GM23338 (cell line): Measurements from ENCODE around the gene LPXN. TPM values are rescaled to one million over a fixed set of nuclear protein-coding genes. Genes with fewer than 3 reads are reported as not detected.
A peak's percentile ranks its signal among the peaks of the same experiment; 100 is the strongest.

ENCODE experiments used
- ATAC-seq: fragments of 200-7000 bp; cut with Tn5 transposase; 3 replicates; pipeline ENCODE4 v1.9.1; 2020
- DNase-seq: peaks from one replicate; pipeline ENCODE4 v3.0.0-alpha.2; 2015; ENCODE audit warnings: low spot score
- H2AFZ ChIP-seq: fragments of 200-600 bp; sonication (generic); 2 replicates; pipeline ENCODE4 v1.8.0; 2016; ENCODE audit warnings: antibody characterized with exemption, mild to moderate bottlenecking, moderate library complexity
- H3F3A ChIP-seq: fragments of 200-600 bp; sonication (generic); replicated peaks from 2 replicates; pipeline ENCODE4 v1.8.0; 2017; ENCODE audit warnings: antibody characterized with exemption, mixed run types, low read depth
- H3K27ac ChIP-seq: fragments of 200-600 bp; sonication (generic); 2 replicates; pipeline ENCODE4 v1.6.1; 2016; ENCODE audit warnings: low read depth
- H3K27me3 ChIP-seq: fragments of 200-600 bp; sonication (generic); 2 replicates; pipeline ENCODE4 v1.8.0; 2016; ENCODE audit warnings: mild to moderate bottlenecking, mixed run types, moderate library complexity; ENCODE audit not compliant: insufficient read depth
- H3K36me3 ChIP-seq: fragments of 200-600 bp; sonication (generic); 2 replicates; pipeline ENCODE4 v1.8.0; 2016; ENCODE audit warnings: mild to moderate bottlenecking; ENCODE audit not compliant: insufficient read depth
- H3K4me1 ChIP-seq: fragments of 200-600 bp; sonication (generic); 2 replicates; pipeline ENCODE4 v1.8.0; 2016; ENCODE audit warnings: mild to moderate bottlenecking, moderate library complexity; ENCODE audit not compliant: insufficient read depth
- H3K4me2 ChIP-seq: fragments of 200-600 bp; sonication (generic); 2 replicates; pipeline ENCODE4 v1.7.1; 2017; ENCODE audit warnings: mixed run types
- H3K4me3 ChIP-seq: fragments of 200-600 bp; sonication (generic); 2 replicates; pipeline ENCODE4 v1.6.1; 2016; ENCODE audit warnings: mixed run types
- H3K79me2 ChIP-seq: fragments of 200-600 bp; sonication (generic); replicated peaks from 2 replicates; pipeline ENCODE4 v1.8.0; 2017; ENCODE audit warnings: mild to moderate bottlenecking; ENCODE audit not compliant: insufficient read depth
- H3K9me2 ChIP-seq: fragments of 200-600 bp; sonication (generic); 2 replicates; pipeline ENCODE4 v1.8.0; 2017; ENCODE audit not compliant: insufficient read depth
- H4K20me1 ChIP-seq: fragments of 200-600 bp; sonication (generic); replicated peaks from 2 replicates; pipeline ENCODE4 v1.8.0; 2017; ENCODE audit warnings: mild to moderate bottlenecking; ENCODE audit not compliant: insufficient read depth
- H3K27ac Mint-ChIP-seq: 2 replicates; pipeline ENCODE4 v1.8.0; 2020; ENCODE audit warnings: inconsistent platforms, mild to moderate bottlenecking, moderate library complexity, mixed read lengths
- H3K27me3 Mint-ChIP-seq: 3 replicates; pipeline ENCODE4 v1.8.0; 2022; ENCODE audit warnings: low read depth, mild to moderate bottlenecking, moderate library complexity, mixed read lengths, inconsistent platforms; ENCODE audit not compliant: insufficient read depth, poor library complexity
- H3K36me3 Mint-ChIP-seq: 3 replicates; pipeline ENCODE4 v1.8.0; 2021; ENCODE audit warnings: low read depth, mild to moderate bottlenecking, inconsistent platforms, moderate library complexity, mixed read lengths
- H3K4me1 Mint-ChIP-seq: 3 replicates; pipeline ENCODE4 v1.8.0; 2020; ENCODE audit warnings: mild to moderate bottlenecking, inconsistent platforms, mixed read lengths
- H3K4me3 Mint-ChIP-seq: 3 replicates; pipeline ENCODE4 v1.8.0; 2021; ENCODE audit warnings: moderate library complexity, mild to moderate bottlenecking, inconsistent platforms, mixed read lengths
- H3K9me3 Mint-ChIP-seq: 3 replicates; pipeline ENCODE4 v1.8.0; 2020; ENCODE audit warnings: moderate library complexity, mild to moderate bottlenecking, inconsistent platforms, mixed read lengths
- CREB1 ChIP-seq: fragments of 250-450 bp; sonication (Bioruptor Pico); IDR thresholded peaks from 2 replicates; pipeline ENCODE4 v1.5.0; 2020; ENCODE audit warnings: low read depth, mild to moderate bottlenecking, moderate library complexity
- ETS1 ChIP-seq: IDR thresholded peaks from 2 replicates; pipeline ENCODE4 v1.6.1; 2016; ENCODE audit warnings: antibody characterized with exemption
- EZH2 ChIP-seq: fragments of 200-600 bp; sonication (generic); IDR thresholded peaks from one replicate; pipeline ENCODE4 v1.8.0; 2017; ENCODE audit warnings: antibody characterized with exemption, mild to moderate bottlenecking, low read depth; ENCODE audit not compliant: unreplicated experiment
- EZH2phosphoT487 ChIP-seq: fragments of 200-600 bp; sonication (generic); IDR thresholded peaks from one replicate; pipeline ENCODE4 v1.8.1; 2018; ENCODE audit warnings: antibody characterized with exemption; ENCODE audit not compliant: unreplicated experiment
- JUNB ChIP-seq: IDR thresholded peaks from one replicate; pipeline ENCODE4 v1.6.1; 2016; ENCODE audit warnings: antibody characterized with exemption; ENCODE audit not compliant: unreplicated experiment
- NANOG ChIP-seq: IDR thresholded peaks from 2 replicates; pipeline ENCODE4 v1.6.1; 2016; ENCODE audit warnings: antibody characterized with exemption, borderline replicate concordance
- POLR2AphosphoS5 ChIP-seq: IDR thresholded peaks from 2 replicates; pipeline ENCODE4 v1.6.1; 2016; ENCODE audit warnings: antibody characterized with exemption, low read depth
- REST ChIP-seq: IDR thresholded peaks from one replicate; pipeline ENCODE4 v1.6.1; 2018; ENCODE audit warnings: antibody characterized with exemption; ENCODE audit not compliant: unreplicated experiment
- STAT1 ChIP-seq: IDR thresholded peaks from one replicate; pipeline ENCODE4 v1.6.1; 2016; ENCODE audit warnings: antibody characterized with exemption; ENCODE audit not compliant: unreplicated experiment
- ZNF114 ChIP-seq: fragments of 250-450 bp; sonication (Bioruptor Pico); IDR thresholded peaks from 2 replicates; pipeline ENCODE4 v1.5.0; 2020; ENCODE audit warnings: mild to moderate bottlenecking, moderate library complexity
- ZNF331 ChIP-seq: fragments of 250-450 bp; sonication (Bioruptor Pico); IDR thresholded peaks from 2 replicates; pipeline ENCODE4 v1.5.0; 2020; ENCODE audit warnings: low read depth, mild to moderate bottlenecking, moderate library complexity
- ZNF462 ChIP-seq: fragments of 250-450 bp; sonication (Bioruptor Pico); IDR thresholded peaks from 2 replicates; pipeline ENCODE4 v1.5.0; 2020; ENCODE audit warnings: mild to moderate bottlenecking, moderate library complexity
- polyA plus RNA-seq: library from polyadenylated mRNA; unstranded; fragments of >200 nt; fragmentation: Nextera tagmentation; extraction: Ambion mirVana; gene quantifications from 2 replicates; pipeline ENCODE4 v1.2.1, GENCODE V29; 2016
- total RNA-seq: library from RNA; depleted of rRNA; stranded (reverse); fragments of >200 nt; shearing (Covaris generic); gene quantifications from 2 replicates; pipeline ENCODE4 v1.2.3, GENCODE V29; 2014
- TF ChIP-seq, protein P1 (sequence below), 2 experiments: fragments of 200-600 bp in 1 of 2; sonication (generic) in 1 of 2; conservative IDR thresholded peaks; 2 replicates each; pipeline versions ENCODE4 v1.5.1 to v1.6.1; 2016 to 2017; ENCODE audit warnings: antibody characterized with exemption in 2 of 2, low read depth in 2 of 2, mild to moderate bottlenecking in 2 of 2, moderate library complexity in 1 of 2

Gene LPXN
- total and polyA plus RNA-seq, 2 experiments from 2014 or later: 0.56 to 1.3 TPM

- Histone ChIP-seq H3K4me1 (no peaks in the 10 kb centered on the region), H3K4me2 (no peak overlapping the region), H3K27me3 (no peaks in the 10 kb centered on the region), H3K36me3 (no peaks in the 10 kb centered on the region), H3K27ac (no peak overlapping the region), H3K79me2 (peaks cover 99% of the 10 kb centered on the region), H3F3A (no peaks in the 10 kb centered on the region), H2AFZ (no peak overlapping the region), H4K20me1 (peaks cover 43% of the 10 kb centered on the region), H3K4me3 (no peak overlapping the region), H3K9me2 (no peaks in the 10 kb centered on the region)
- peak; percentile 79 for ATAC-seq
- peaks cover 1% of the 10 kb centered on the region for H3K27me3 Mint-ChIP-seq
- H3K4me3 Mint-ChIP-seq: no peak overlapping the region
- H3K36me3 Mint-ChIP-seq: peaks cover 7% of the 10 kb centered on the region; the same call in 1 of the 3 replicates
- DNase-seq: no peak
- H3K27ac Mint-ChIP-seq: peak overlapping the region; percentile 31; the same call in 1 of the 2 replicates
- no peak for TF ChIP-seq NANOG
- no peak for TF ChIP-seq JUNB
- TF ChIP-seq ETS1: no peak
- no peak for TF ChIP-seq POLR2AphosphoS5
- no peak for TF ChIP-seq ZNF331
- TF ChIP-seq ZNF114 (CRISPR knock-in tag): no peak
- no peak for TF ChIP-seq REST
- TF ChIP-seq STAT1: no peak
- TF ChIP-seq EZH2: no peak
- TF ChIP-seq, protein P1, sequence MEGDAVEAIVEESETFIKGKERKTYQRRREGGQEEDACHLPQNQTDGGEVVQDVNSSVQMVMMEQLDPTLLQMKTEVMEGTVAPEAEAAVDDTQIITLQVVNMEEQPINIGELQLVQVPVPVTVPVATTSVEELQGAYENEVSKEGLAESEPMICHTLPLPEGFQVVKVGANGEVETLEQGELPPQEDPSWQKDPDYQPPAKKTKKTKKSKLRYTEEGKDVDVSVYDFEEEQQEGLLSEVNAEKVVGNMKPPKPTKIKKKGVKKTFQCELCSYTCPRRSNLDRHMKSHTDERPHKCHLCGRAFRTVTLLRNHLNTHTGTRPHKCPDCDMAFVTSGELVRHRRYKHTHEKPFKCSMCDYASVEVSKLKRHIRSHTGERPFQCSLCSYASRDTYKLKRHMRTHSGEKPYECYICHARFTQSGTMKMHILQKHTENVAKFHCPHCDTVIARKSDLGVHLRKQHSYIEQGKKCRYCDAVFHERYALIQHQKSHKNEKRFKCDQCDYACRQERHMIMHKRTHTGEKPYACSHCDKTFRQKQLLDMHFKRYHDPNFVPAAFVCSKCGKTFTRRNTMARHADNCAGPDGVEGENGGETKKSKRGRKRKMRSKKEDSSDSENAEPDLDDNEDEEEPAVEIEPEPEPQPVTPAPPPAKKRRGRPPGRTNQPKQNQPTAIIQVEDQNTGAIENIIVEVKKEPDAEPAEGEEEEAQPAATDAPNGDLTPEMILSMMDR (conservative IDR thresholded peaks at IDR 0.05; ENCODE audit: low read depth in 2 of 2): no peak
- TF ChIP-seq EZH2phosphoT487: no peak
- TF ChIP-seq CREB1 (CRISPR knock-in tag): no peak
- no peak for TF ChIP-seq ZNF462 (CRISPR knock-in tag)
- H3K4me1 Mint-ChIP-seq: peaks cover 18% of the 10 kb centered on the region
- H3K9me3 Mint-ChIP-seq: no peaks in the 10 kb centered on the region
Measured at GRCh38 chr11:58592760-58593472, 17.3 kb upstream of the LPXN start.
